Smooth muscle cell (in vitro differentiated cells): ENCODE measurements around the gene CCDC40. TPM values are rescaled to one million over a fixed set of nuclear protein-coding genes. Genes with fewer than 3 reads are reported as not detected.

Experiments
- DNase-seq: peaks from one replicate; lab custom pipeline; 2025; ENCODE audit not compliant: unreplicated experiment; lab: John Stamatoyannopoulos, UW
- H2AFZ ChIP-seq: fragments of 200-600 bp; sonication (generic); 2 replicates; pipeline ENCODE4 v1.6.0; 2016; ENCODE audit warnings: antibody characterized with exemption, low read depth, mild to moderate bottlenecking
- H3F3A ChIP-seq: fragments of 200-600 bp; sonication (generic); 2 replicates; pipeline ENCODE4 v1.6.0; 2017; ENCODE audit warnings: antibody characterized with exemption, low read depth
- H3K27ac ChIP-seq: fragments of 200-600 bp; sonication (generic); 2 replicates; pipeline ENCODE4 v1.5.1; 2016; ENCODE audit warnings: low read depth, mild to moderate bottlenecking
- H3K27me3 ChIP-seq: fragments of 200-600 bp; sonication (generic); 2 replicates; pipeline ENCODE4 v1.6.1; 2016; ENCODE audit warnings: low read depth, mild to moderate bottlenecking
- H3K36me3 ChIP-seq: fragments of 200-600 bp; sonication (generic); 2 replicates; pipeline ENCODE4 v1.5.1; 2016; ENCODE audit warnings: low read depth
- H3K4me1 ChIP-seq: fragments of 200-600 bp; sonication (generic); 2 replicates; pipeline ENCODE4 v1.5.1; 2016; ENCODE audit warnings: low read depth
- H3K4me2 ChIP-seq: fragments of 200-600 bp; sonication (generic); 2 replicates; pipeline ENCODE4 v1.6.0; 2016; ENCODE audit warnings: mild to moderate bottlenecking
- H3K4me3 ChIP-seq: fragments of 200-600 bp; sonication (generic); 2 replicates; pipeline ENCODE4 v1.5.1; 2016; ENCODE audit warnings: mild to moderate bottlenecking
- H3K79me2 ChIP-seq: fragments of 200-600 bp; sonication (generic); 2 replicates; pipeline ENCODE4 v1.6.0; 2016; ENCODE audit warnings: low read depth, mild to moderate bottlenecking
- H3K9ac ChIP-seq: fragments of 200-600 bp; sonication (generic); 2 replicates; pipeline ENCODE4 v1.6.0; 2016; ENCODE audit warnings: low read depth
- H3K9me3 ChIP-seq: fragments of 200-600 bp; sonication (generic); replicated peaks from 2 replicates; pipeline ENCODE4 v1.5.1; 2016; ENCODE audit warnings: low read depth
- H4K20me1 ChIP-seq: fragments of 200-600 bp; sonication (generic); 2 replicates; pipeline ENCODE4 v1.6.0; 2016; ENCODE audit warnings: low read depth
- CTCF ChIP-seq: fragments of 200-600 bp; sonication (generic); IDR thresholded peaks from 2 replicates; pipeline ENCODE4 v1.5.1; 2017; ENCODE audit warnings: borderline replicate concordance, mild to moderate bottlenecking, antibody characterized with exemption; ENCODE audit not compliant: insufficient read depth, poor library complexity, severe bottlenecking
- WGBS: methylation state at CpG from one replicate; pipeline ENCODE4 v1.1.7; 2016; ENCODE audit warnings: low lambda C conversion rate; 5-methylcytosine and 5-hydroxymethylcytosine counted together
- polyA plus RNA-seq: library from polyadenylated mRNA; unstranded; fragments of >200 nt; fragmentation: Nextera tagmentation; extraction: Ambion mirVana; gene quantifications from 2 replicates; pipeline ENCODE4 v1.2.1, GENCODE V29; 2016
- total RNA-seq: library from RNA; depleted of rRNA; stranded (reverse); fragments of >200 nt; gene quantifications from 2 replicates; pipeline ENCODE4 v1.2.3, GENCODE V29; 2014

The CCDC40 gene
- total and polyA plus RNA-seq, 2 experiments from 2014 or later: 0.81 to 5.9 TPM

GRCh38 chr17:80028030-80028429 lies 8.4 kb upstream of the CCDC40 start:
- Histone ChIP-seq H2AFZ (no peak overlapping the region), H3K27me3 (no peaks in the 10 kb centered on the region), H3F3A (no peaks in the 10 kb centered on the region), H3K27ac (no peak overlapping the region), H3K9me3 (no peaks in the 10 kb centered on the region), H3K4me2 (no peak overlapping the region), H4K20me1 (peaks cover 98% of the 10 kb centered on the region), H3K9ac (no peak overlapping the region), H3K4me3 (no peak overlapping the region), H3K79me2 (peaks cover 77% of the 10 kb centered on the region), H3K36me3 (no peaks in the 10 kb centered on the region), H3K4me1 (peaks cover 6% of the 10 kb centered on the region)
- 96% methylated on average over 10 of the region's 10 CpGs for WGBS
- TF ChIP-seq CTCF: no peak
- DNase-seq: no peak

DNA sequence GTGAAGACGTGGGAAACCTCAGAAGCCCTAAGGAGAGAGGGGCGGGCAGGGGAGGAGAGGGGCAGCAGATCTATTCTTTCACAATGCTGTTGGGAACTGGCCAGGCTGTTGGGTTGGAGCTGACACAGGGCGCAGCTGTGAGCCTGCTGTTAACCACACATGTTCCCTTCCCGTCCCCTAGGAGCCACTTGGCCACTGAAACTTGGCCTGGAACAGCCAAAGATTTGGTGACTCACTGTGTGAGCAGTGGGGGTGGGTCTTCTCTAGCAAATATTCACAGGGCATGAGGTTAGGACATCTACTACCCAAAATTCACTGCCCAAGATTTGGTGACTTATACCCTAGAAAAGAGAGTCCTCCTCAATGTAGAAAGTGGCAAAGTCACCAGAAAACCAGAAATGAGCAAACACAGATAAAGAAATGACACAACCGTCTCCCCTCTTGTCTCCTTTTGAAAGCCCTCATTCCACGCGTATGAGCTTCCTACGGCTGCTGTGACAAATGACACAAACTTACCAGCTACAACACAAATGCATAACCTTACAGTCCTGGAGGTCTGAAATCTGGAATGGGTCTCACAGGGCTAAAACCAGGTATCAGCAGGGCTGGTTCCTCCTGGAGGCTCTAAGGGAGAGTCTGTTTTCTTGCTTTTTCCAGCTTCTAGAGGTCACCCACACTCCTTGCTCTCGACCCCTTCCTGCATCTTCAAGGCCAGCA lies 7.0 kb upstream of the CCDC40 start:
- Histone ChIP-seq H2AFZ (no peak overlapping the region), H3K27me3 (no peaks in the 10 kb centered on the region), H4K20me1 (peaks cover 98% of the 10 kb centered on the region), H3K27ac (no peak overlapping the region), H3F3A (no peaks in the 10 kb centered on the region), H3K4me1 (peaks cover 6% of the 10 kb centered on the region), H3K9ac (no peak overlapping the region), H3K36me3 (no peaks in the 10 kb centered on the region), H3K4me3 (no peak overlapping the region), H3K9me3 (no peaks in the 10 kb centered on the region), H3K4me2 (peak overlapping the region; percentile 22), H3K79me2 (peaks cover 91% of the 10 kb centered on the region)
- TF ChIP-seq CTCF: no peak
- DNase-seq: no peak
- 77% methylated on average over 9 of the region's 9 CpGs for WGBS

DNA sequence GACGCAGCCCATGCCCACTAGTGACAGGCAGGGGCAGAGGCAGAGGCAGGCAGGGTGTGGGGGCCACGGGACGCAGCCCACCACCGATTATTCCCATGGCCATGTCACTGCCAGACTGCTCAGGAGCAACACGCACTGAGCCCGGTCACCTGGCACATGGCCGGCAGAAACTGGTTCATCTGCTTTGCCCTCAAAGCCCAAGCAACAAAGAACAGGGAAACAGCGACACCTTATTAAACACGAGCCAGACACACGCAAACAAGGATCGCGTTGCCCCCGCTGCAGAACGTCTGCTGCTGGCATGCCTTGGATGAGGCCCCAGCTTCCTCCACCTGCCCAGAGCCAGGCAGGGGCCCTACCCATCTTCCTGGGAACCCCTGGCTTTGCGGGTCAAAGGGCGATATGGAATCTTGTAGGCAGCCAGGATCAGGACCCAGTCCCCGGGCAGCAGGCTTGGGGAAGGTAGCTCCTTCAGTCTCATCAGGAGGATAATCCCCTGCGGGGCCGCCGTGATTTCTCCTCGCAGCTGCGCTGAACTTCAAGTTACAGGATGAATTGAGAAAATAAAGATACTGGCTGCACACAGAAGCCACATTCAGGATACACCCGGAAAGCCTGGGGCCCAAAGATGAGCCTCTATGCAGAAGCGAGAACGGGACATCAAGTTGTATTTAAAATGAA lies 5.6 kb upstream of the CCDC40 start:
- Histone ChIP-seq H3K79me2 (peaks cover 87% of the 10 kb centered on the region), H3K9ac (no peak overlapping the region), H3K9me3 (no peaks in the 10 kb centered on the region), H2AFZ (no peak overlapping the region), H3K27ac (no peak overlapping the region), H3K4me2 (no peak overlapping the region), H3K36me3 (no peaks in the 10 kb centered on the region), H4K20me1 (peaks cover 91% of the 10 kb centered on the region), H3F3A (no peaks in the 10 kb centered on the region), H3K4me1 (peaks cover 4% of the 10 kb centered on the region), H3K4me3 (no peak overlapping the region), H3K27me3 (no peaks in the 10 kb centered on the region)
- 93% methylated on average over 25 of the region's 25 CpGs for WGBS
- DNase-seq: no peak
- no peak for TF ChIP-seq CTCF
